Measurements from ENCODE around the gene ABHD6. TPM values are rescaled to one million over a fixed set of nuclear protein-coding genes. Genes with fewer than 3 reads are reported as not detected.
A peak's percentile ranks its signal among the peaks of the same experiment; 100 is the strongest.

ABHD6 gene
- total RNA-seq, 2 experiments from 2014 or later = 0.71 to 1.9 TPM

- no peaks in the 10 kb centered on the region for H3K27me3 Mint-ChIP-seq
- DNase-seq (no peak), ATAC-seq (ENCODE audit: poor library complexity) (no peak)
- intact Hi-C loops (cut with DNase I, micrococcal nuclease) = no loop called here
- no peaks in the 10 kb centered on the region for H3K4me1 Mint-ChIP-seq (ENCODE audit: low read depth)
- Histone ChIP-seq H3K27me3 (ENCODE audit: control insufficient read depth in 1 of 2, insufficient read depth in 2 of 2, low read length in 2 of 2) (no peaks in the 10 kb centered on the region), H3K4me3 (ENCODE audit: low read length) (no peak overlapping the region), H3K9me3 (ENCODE audit: control insufficient read depth in 1 of 2, insufficient read depth in 1 of 2, low read length in 2 of 2) (no peaks in the 10 kb centered on the region), H3K4me1 (ENCODE audit: insufficient read depth, low read length) (no peaks in the 10 kb centered on the region), H3K27ac (ENCODE audit: low read depth in 1 of 2, low read length in 2 of 2) (no peak overlapping the region), H3K36me3 (ENCODE audit: insufficient read depth, low read length) (peaks cover 20% of the 10 kb centered on the region)
- CTCF ChIA-PET = no interaction called here
- POLR2A ChIA-PET = no interaction called here
- H3K36me3 Mint-ChIP-seq (ENCODE audit: low read depth) = peaks cover 12% of the 10 kb centered on the region
- H3K4me3 Mint-ChIP-seq = no peak overlapping the region
- H3K9me3 Mint-ChIP-seq = no peaks in the 10 kb centered on the region
- no peak overlapping the region for H3K27ac Mint-ChIP-seq
- no peak for TF ChIP-seq CTCF (IDR thresholded peaks at IDR 0.05)
These were observed 18.9 kb downstream of the ABHD6 start for GRCh38 chr3:58256511-58256910.

GRCh38 chr3:58258392-58259055, 20.9 kb downstream of the ABHD6 start:
- Mint-ChIP-seq H3K4me1 (ENCODE audit: low read depth) (no peaks in the 10 kb centered on the region), H3K27me3 (no peaks in the 10 kb centered on the region), H3K36me3 (ENCODE audit: low read depth) (peaks cover 17% of the 10 kb centered on the region), H3K9me3 (no peaks in the 10 kb centered on the region), H3K27ac (no peak overlapping the region), H3K4me3 (no peak overlapping the region)
- Histone ChIP-seq H3K27ac (ENCODE audit: low read depth in 1 of 2, low read length in 2 of 2) (no peak overlapping the region), H3K27me3 (ENCODE audit: control insufficient read depth in 1 of 2, insufficient read depth in 2 of 2, low read length in 2 of 2) (no peaks in the 10 kb centered on the region), H3K4me3 (ENCODE audit: low read length) (no peak overlapping the region), H3K9me3 (ENCODE audit: control insufficient read depth in 1 of 2, insufficient read depth in 1 of 2, low read length in 2 of 2) (no peaks in the 10 kb centered on the region), H3K36me3 (ENCODE audit: insufficient read depth, low read length) (peaks cover 18% of the 10 kb centered on the region), H3K4me1 (ENCODE audit: insufficient read depth, low read length) (no peaks in the 10 kb centered on the region)
- TF ChIP-seq CTCF (IDR thresholded peaks at IDR 0.05) = no peak
- ChIA-PET POLR2A (no interaction called here), CTCF (no interaction called here)
- intact Hi-C loops (cut with DNase I, micrococcal nuclease) = no loop called here
- DNase-seq (no peak), ATAC-seq (ENCODE audit: poor library complexity) (no peak)

DNA sequence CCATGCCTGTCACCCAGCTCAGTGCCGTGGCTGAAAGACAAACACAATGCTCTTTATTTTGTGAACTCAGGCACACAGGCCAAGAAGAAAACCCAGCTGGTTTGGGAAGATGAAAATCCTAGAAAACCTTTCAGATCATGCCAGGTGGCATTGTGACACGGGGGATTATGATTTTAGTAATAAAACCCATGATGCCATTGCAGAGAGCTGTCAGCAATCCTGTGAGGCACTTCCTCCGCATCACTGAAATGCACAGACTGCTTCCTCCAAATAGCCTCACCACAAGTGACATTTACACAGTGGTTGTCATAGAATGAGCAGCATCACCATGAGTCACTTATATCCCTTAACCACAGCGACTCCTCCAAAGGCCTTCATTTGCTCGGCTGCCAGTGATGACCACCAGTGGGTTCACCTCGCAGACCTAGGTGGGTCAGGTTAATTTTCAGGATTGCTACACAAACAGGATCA, 22.7 kb downstream of the ABHD6 start:
- TF ChIP-seq CTCF (IDR thresholded peaks at IDR 0.05) = no peak
- peak in 3 of 14 experiments; percentile 9 to 37 (median 10) for DNase-seq
- intact Hi-C loops (cut with DNase I, micrococcal nuclease) = no loop called here
- H3K9me3 ChIP-seq (ENCODE audit: control insufficient read depth in 1 of 2, insufficient read depth in 1 of 2, low read length in 2 of 2) = no peaks in the 10 kb centered on the region
- ChIA-PET CTCF (no interaction called here), POLR2A (no interaction called here)
- Mint-ChIP-seq H3K9me3 (no peaks in the 10 kb centered on the region), H3K27me3 (no peaks in the 10 kb centered on the region), H3K4me1 (ENCODE audit: low read depth) (no peaks in the 10 kb centered on the region), H3K27ac (no peak overlapping the region), H3K36me3 (ENCODE audit: low read depth) (peaks cover 17% of the 10 kb centered on the region), H3K4me3 (no peak overlapping the region)
- no peaks in the 10 kb centered on the region for H3K4me1 ChIP-seq (ENCODE audit: insufficient read depth, low read length)
- H3K36me3 ChIP-seq (ENCODE audit: insufficient read depth, low read length) = peaks cover 18% of the 10 kb centered on the region
- no peaks in the 10 kb centered on the region for H3K27me3 ChIP-seq (ENCODE audit: control insufficient read depth in 1 of 2, insufficient read depth in 2 of 2, low read length in 2 of 2)
- no peak for ATAC-seq (ENCODE audit: poor library complexity)
- no peak overlapping the region for H3K4me3 ChIP-seq (ENCODE audit: low read length)
- H3K27ac ChIP-seq (ENCODE audit: low read depth in 1 of 2, low read length in 2 of 2) = no peak overlapping the region
